DND-41 (cell line): ENCODE data around the gene SHROOM3.

Source experiments
- ATAC-seq: fragments of 200-7000 bp; cut with Tn5 transposase; 3 replicates; pipeline ENCODE4 v1.9.1; 2021; ENCODE audit warnings: low read depth; ENCODE audit not compliant: insufficient read depth
- DNase-seq: peaks from one replicate; pipeline ENCODE4 v3.0.0-alpha.2; 2020
- H2AFZ ChIP-seq: 2 replicates; pipeline ENCODE4 v1.6.0; 2012; ENCODE audit warnings: low read depth, low read length
- H3K27ac ChIP-seq: 2 replicates; pipeline ENCODE4 v1.5.1; 2012; ENCODE audit warnings: low read length, inconsistent platforms
- H3K27me3 ChIP-seq: fragments of 200-600 bp; sonication (generic); 2 replicates; pipeline ENCODE4 v1.6.0; 2012; ENCODE audit warnings: low read length, mild to moderate bottlenecking, inconsistent platforms; ENCODE audit not compliant: insufficient read depth, poor library complexity
- H3K36me3 ChIP-seq: 2 replicates; pipeline ENCODE4 v1.5.1; 2012; ENCODE audit warnings: low read length, inconsistent platforms; ENCODE audit not compliant: insufficient read depth
- H3K4me1 ChIP-seq: 2 replicates; pipeline ENCODE4 v1.5.1; 2012; ENCODE audit warnings: mild to moderate bottlenecking, low read length; ENCODE audit not compliant: insufficient read depth
- H3K4me2 ChIP-seq: 2 replicates; pipeline ENCODE4 v1.6.0; 2012; ENCODE audit warnings: mild to moderate bottlenecking, moderate library complexity, low read length, inconsistent platforms; ENCODE audit not compliant: insufficient read depth
- H3K4me3 ChIP-seq, 2 experiments: fragments of 200-600 bp in 1 of 2; shearing (Covaris generic) in 1 of 2; 2 replicates each; pipeline ENCODE4 v1.5.1; 2012 to 2016; ENCODE audit warnings: inconsistent platforms in 2 of 2, low read length in 2 of 2, mild to moderate bottlenecking in 2 of 2, low read depth in 1 of 2, moderate library complexity in 1 of 2
- H3K79me2 ChIP-seq: 2 replicates; pipeline ENCODE4 v1.6.0; 2012; ENCODE audit warnings: low read length, inconsistent platforms; ENCODE audit not compliant: insufficient read depth
- H3K9ac ChIP-seq: 2 replicates; pipeline ENCODE4 v1.6.0; 2012; ENCODE audit warnings: low read depth, mild to moderate bottlenecking, inconsistent platforms, low read length, moderate library complexity
- H3K9me3 ChIP-seq: 2 replicates; pipeline ENCODE4 v1.5.1; 2012; ENCODE audit warnings: low read length, moderate library complexity, mild to moderate bottlenecking, inconsistent platforms; ENCODE audit not compliant: insufficient read depth, severe bottlenecking
- H4K20me1 ChIP-seq: 2 replicates; pipeline ENCODE4 v1.6.0; 2012; ENCODE audit warnings: low read length; ENCODE audit not compliant: insufficient read depth
- CTCF ChIP-seq: IDR thresholded peaks from 2 replicates; pipeline ENCODE4 v1.5.1; 2012; ENCODE audit warnings: borderline replicate concordance, low read length, moderate library complexity, mild to moderate bottlenecking; ENCODE audit not compliant: poor library complexity, severe bottlenecking; ENCODE audit errors: extremely low read depth
- EZH2 ChIP-seq: IDR thresholded peaks from 3 replicates; pipeline ENCODE4 v1.6.1; 2012; ENCODE audit warnings: borderline replicate concordance, low read depth, mild to moderate bottlenecking, moderate library complexity, low read length, inconsistent platforms; ENCODE audit not compliant: severe bottlenecking

SHROOM3 gene

GRCh38 chr4:76562836-76563453 lies 127.9 kb downstream of the SHROOM3 start:
- Histone ChIP-seq H3K27ac (no peak overlapping the region), H4K20me1 (no peaks in the 10 kb centered on the region), H3K4me1 (no peaks in the 10 kb centered on the region), H3K4me2 (no peak overlapping the region), H2AFZ (no peak overlapping the region), H3K27me3 (no peaks in the 10 kb centered on the region), H3K9me3 (no peaks in the 10 kb centered on the region), H3K9ac (no peak overlapping the region), H3K36me3 (no peaks in the 10 kb centered on the region), H3K79me2 (no peaks in the 10 kb centered on the region), H3K4me3 (no peak overlapping the region)
- TF ChIP-seq CTCF (no peak), EZH2 (no peak)
- DNase-seq (no peak), ATAC-seq (no peak)

GRCh38 chr4:76563454-76564122 lies 128.6 kb downstream of the SHROOM3 start:
- no peak overlapping the region for H2AFZ ChIP-seq
- no peak for ATAC-seq

GRCh38 chr4:76564123-76564915 lies 129.3 kb downstream of the SHROOM3 start:
- Histone ChIP-seq H3K4me3 (no peak overlapping the region), H3K9me3 (no peaks in the 10 kb centered on the region), H4K20me1 (no peaks in the 10 kb centered on the region), H3K4me1 (no peaks in the 10 kb centered on the region), H2AFZ (no peak overlapping the region), H3K27me3 (no peaks in the 10 kb centered on the region), H3K36me3 (no peaks in the 10 kb centered on the region), H3K79me2 (no peaks in the 10 kb centered on the region), H3K9ac (no peak overlapping the region), H3K27ac (no peak overlapping the region), H3K4me2 (no peak overlapping the region)
- no peak for DNase-seq
- no peak for ATAC-seq
- TF ChIP-seq CTCF (no peak), EZH2 (no peak)

More at GRCh38 chr4:76563454-76564122, 128.6 kb downstream of the SHROOM3 start:
- TF ChIP-seq EZH2 (no peak), CTCF (no peak)
- Histone ChIP-seq H3K4me1 (no peaks in the 10 kb centered on the region), H3K27ac (no peak overlapping the region), H4K20me1 (no peaks in the 10 kb centered on the region), H3K9me3 (no peaks in the 10 kb centered on the region), H3K4me3 (no peak overlapping the region), H3K4me2 (no peak overlapping the region), H3K27me3 (no peaks in the 10 kb centered on the region), H3K36me3 (no peaks in the 10 kb centered on the region), H3K9ac (no peak overlapping the region), H3K79me2 (no peaks in the 10 kb centered on the region)
- DNase-seq, result no peak
